ENCODE data around the gene PHF14.
"Not testable (repeated sequence)": the region's sequence is repeated elsewhere in the genome, so short reads cannot be mapped to it uniquely, and the experiment has no call there.

Gene PHF14

GRCh38 chr7:10973942-10974911 is 555 bp downstream of the PHF14 start:
- DNase-seq (ENCODE audit: low read depth in 1 of 2, low spot score in 1 of 2) = no peak

GRCh38 chr7:10977113-10977512 is 3.4 kb downstream of the PHF14 start:
- DNase-seq (ENCODE audit: low read depth in 1 of 2, low spot score in 1 of 2) = no peak

- DNase-seq (ENCODE audit: low read depth in 1 of 2, low spot score in 1 of 2) = no peak
Measured at GRCh38 chr7:10981317-10981716, 7.6 kb downstream of the PHF14 start.

- not testable (repeated sequence) for DNase-seq (ENCODE audit: low read depth in 1 of 2, low spot score in 1 of 2)
Measured at GRCh38 chr7:10990748-10991147, 17.1 kb downstream of the PHF14 start.

- DNase-seq (ENCODE audit: low read depth in 1 of 2, low spot score in 1 of 2) = not testable (repeated sequence)
Measured at GRCh38 chr7:10995482-10996166, 22.0 kb downstream of the PHF14 start.

- no peak for DNase-seq (ENCODE audit: low read depth in 1 of 2, low spot score in 1 of 2)
Measured at GRCh38 chr7:10998996-10999757, 25.5 kb downstream of the PHF14 start.

- DNase-seq (ENCODE audit: low read depth in 1 of 2, low spot score in 1 of 2) = no peak
Measured at GRCh38 chr7:11005202-11005601, 31.5 kb downstream of the PHF14 start.

GRCh38 chr7:11006291-11006690 is 32.6 kb downstream of the PHF14 start:
- no peak for DNase-seq (ENCODE audit: low read depth in 1 of 2, low spot score in 1 of 2)

- DNase-seq (ENCODE audit: low read depth in 1 of 2, low spot score in 1 of 2) = no peak
Measured at GRCh38 chr7:11009631-11010030, 36.0 kb downstream of the PHF14 start.

GRCh38 chr7:11021468-11021867 is 47.8 kb downstream of the PHF14 start:
- no peak for DNase-seq (ENCODE audit: low read depth in 1 of 2, low spot score in 1 of 2)

- DNase-seq (ENCODE audit: low read depth in 1 of 2, low spot score in 1 of 2) = no peak
Measured at GRCh38 chr7:11026452-11027359, 53.0 kb downstream of the PHF14 start.

- DNase-seq (ENCODE audit: low read depth in 1 of 2, low spot score in 1 of 2) = no peak
Measured at GRCh38 chr7:11035661-11036060, 62.0 kb downstream of the PHF14 start.

- no peak for DNase-seq (ENCODE audit: low read depth in 1 of 2, low spot score in 1 of 2)
Measured at GRCh38 chr7:11039974-11040373, 66.3 kb downstream of the PHF14 start.

- no peak for DNase-seq (ENCODE audit: low read depth in 1 of 2, low spot score in 1 of 2)
Measured at GRCh38 chr7:11054033-11054432, 80.4 kb downstream of the PHF14 start.

- no peak for DNase-seq (ENCODE audit: low read depth in 1 of 2, low spot score in 1 of 2)
Measured at GRCh38 chr7:11060893-11061292, 87.2 kb downstream of the PHF14 start.

GRCh38 chr7:11062110-11062509 is 88.4 kb downstream of the PHF14 start:
- no peak for DNase-seq (ENCODE audit: low read depth in 1 of 2, low spot score in 1 of 2)

GRCh38 chr7:11069591-11069990 is 95.9 kb downstream of the PHF14 start:
- no peak for DNase-seq (ENCODE audit: low read depth in 1 of 2, low spot score in 1 of 2)

- DNase-seq (ENCODE audit: low read depth in 1 of 2, low spot score in 1 of 2) = no peak
Measured at GRCh38 chr7:11077816-11078215, 104.1 kb downstream of the PHF14 start.

GRCh38 chr7:11078247-11078834 is 104.7 kb downstream of the PHF14 start:
- DNase-seq (ENCODE audit: low read depth in 1 of 2, low spot score in 1 of 2) = no peak

- no peak for DNase-seq (ENCODE audit: low read depth in 1 of 2, low spot score in 1 of 2)
Measured at GRCh38 chr7:11079907-11080306, 106.2 kb downstream of the PHF14 start.
